NCI-H2196 treated with DMSO at 0.1 percent for 48 hours (cell line): ENCODE measurements around the gene MIA.
"Not testable (repeated sequence)": the region's sequence is repeated elsewhere in the genome, so short reads cannot be mapped to it uniquely, and the experiment has no call there.

Source experiments
- DNase-seq: peaks from one replicate; lab custom pipeline; 2025; ENCODE audit not compliant: unreplicated experiment; lab: John Stamatoyannopoulos, UW

Gene MIA

GRCh38 chr19:40777937-40778705, 2.8 kb downstream of the MIA start, which contains the start of gene RAB4B:
TSS of gene RAB4B (plus strand) at chr19:40778247. CDS start at chr19:40778376, 129 bp downstream.
- DNase-seq = peak; percentile 99

DNA sequence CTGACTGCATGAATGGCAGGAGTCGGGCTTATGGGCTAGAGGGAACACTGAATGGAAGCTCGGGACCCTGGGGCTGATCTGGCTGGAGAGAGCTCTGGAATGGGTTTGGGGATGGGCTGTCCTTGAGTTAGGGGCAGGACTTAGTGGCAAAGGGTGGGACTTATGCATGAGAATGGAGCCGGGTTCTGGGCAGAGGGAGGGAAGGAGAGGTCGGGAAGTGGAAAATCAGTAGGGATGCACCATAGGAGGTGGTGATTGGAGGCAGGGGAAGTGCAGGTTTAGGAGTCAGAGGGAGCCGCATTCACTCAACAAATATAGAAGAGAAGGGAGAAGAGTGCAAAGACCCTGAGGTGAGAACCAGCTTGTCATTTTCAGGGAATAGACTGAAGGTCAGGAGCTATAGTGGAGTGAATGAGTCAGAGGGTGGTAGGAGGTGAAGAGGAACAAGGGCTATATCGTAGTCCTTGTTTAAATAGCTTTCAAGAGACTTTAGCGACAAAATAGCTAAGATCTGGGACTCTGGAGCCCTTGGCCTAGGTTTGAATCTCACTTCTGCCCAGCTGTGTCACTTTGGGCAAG, 3.5 kb downstream of the MIA start:
- DNase-seq = no peak

GRCh38 chr19:40780582-40780981, 5.3 kb downstream of the MIA start:
- no peak for DNase-seq

GRCh38 chr19:40781140-40781539, 5.8 kb downstream of the MIA start:
- DNase-seq = no peak

DNA sequence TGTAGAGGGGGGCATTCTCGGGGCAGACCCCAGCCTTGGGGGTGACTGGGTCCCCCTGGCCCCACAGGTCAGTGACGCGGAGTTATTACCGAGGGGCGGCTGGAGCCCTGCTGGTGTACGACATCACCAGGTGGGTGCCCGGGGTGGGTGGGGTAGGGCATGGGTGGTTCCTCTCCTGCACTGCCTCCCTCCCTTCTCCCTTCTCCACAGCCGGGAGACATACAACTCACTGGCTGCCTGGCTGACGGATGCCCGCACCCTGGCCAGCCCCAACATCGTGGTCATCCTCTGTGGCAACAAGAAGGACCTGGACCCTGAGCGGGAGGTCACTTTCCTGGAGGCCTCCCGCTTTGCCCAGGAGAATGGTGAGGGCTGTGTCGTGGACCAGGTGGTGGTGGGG, 8.4 kb downstream of the MIA start:
- no peak for DNase-seq

- DNase-seq = not testable (repeated sequence)
These were observed 8.8 kb downstream of the MIA start for GRCh38 chr19:40784146-40784545.

- no peak for DNase-seq
These were observed 10.2 kb downstream of the MIA start for GRCh38 chr19:40785526-40785925.

DNA sequence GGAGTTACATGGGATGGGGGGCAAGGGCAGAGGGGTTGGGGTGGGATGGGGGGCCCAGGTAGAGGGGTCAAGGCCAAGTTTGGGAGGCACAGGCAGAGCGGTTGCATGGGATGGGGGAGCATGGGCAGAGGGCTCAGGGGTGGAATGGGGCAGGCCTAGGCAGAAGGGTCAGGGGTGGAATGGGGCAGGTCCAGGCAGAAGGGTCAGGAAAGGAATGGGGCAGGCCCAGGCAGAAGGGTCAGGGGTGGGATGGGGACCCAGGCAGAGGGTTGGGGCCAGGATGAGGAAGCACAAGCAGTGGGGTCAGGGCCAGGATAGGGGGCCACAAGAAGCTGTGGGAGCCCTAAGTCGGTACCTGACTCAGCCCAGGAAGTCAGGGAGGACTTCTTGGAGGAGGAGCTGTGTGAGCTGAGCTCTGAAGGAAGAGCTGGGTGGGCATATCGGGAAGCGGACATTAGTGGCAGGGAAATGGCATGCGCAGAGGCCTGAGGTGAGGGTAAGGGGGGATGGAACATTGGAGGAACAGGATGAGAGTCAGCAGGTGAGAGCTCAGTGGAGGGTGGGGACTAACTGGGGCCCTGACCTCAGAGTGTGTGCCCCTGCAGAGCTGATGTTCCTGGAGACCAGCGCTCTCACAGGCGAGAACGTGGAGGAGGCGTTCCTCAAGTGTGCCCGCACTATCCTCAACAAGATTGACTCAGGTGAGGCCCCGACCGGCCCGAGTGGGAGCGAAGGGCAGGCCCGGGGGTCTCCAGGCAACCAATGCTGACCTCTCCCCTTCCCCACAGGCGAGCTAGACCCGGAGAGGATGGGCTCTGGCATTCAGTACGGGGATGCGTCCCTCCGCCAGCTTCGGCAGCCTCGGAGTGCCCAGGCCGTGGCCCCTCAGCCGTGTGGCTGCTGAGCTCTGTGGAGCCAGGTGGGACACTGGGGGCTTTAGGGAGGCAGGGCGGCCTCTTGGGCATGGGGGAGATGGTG, 11.0 kb downstream of the MIA start:
- no peak for DNase-seq

DNA sequence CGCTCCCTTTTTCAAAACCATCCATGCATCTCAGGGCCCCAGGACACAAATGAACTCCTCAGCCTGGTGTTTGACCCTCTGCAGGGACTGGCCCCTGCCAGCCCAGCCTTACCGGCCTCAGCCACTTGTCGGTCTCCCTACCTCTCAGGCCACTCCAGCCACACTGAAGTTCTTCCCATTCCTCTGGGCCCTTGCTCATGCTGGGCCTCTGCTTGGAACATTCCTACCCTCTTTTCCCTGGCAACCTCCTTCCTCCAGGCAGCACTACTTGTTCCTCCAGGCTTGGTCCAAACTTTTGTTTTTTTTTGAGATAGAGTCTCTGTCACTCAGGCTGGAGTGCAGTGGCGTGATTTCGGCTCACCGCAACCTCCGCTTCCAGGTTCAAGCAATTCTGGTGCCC, 16.0 kb downstream of the MIA start:
- DNase-seq = no peak

DNA sequence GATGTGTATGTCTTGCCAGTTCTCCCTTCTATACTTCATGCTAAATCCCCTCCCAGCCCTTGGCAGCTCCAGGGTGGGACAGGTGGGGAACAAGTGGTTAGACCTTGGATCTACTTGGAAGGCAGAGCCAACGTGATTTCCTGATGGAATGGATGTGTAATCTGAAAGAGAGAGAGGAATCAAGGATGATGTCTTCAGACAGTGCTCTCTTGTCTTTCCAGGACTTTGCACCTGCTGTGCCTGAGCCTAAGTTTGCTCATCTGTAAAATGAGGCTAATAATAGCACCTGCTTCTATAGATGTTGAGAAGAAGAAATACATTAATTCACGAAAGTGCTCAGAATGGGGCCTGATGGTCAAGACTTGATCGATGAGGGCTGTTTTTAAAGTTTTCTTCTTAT, 16.7 kb downstream of the MIA start:
- DNase-seq = no peak

DNA sequence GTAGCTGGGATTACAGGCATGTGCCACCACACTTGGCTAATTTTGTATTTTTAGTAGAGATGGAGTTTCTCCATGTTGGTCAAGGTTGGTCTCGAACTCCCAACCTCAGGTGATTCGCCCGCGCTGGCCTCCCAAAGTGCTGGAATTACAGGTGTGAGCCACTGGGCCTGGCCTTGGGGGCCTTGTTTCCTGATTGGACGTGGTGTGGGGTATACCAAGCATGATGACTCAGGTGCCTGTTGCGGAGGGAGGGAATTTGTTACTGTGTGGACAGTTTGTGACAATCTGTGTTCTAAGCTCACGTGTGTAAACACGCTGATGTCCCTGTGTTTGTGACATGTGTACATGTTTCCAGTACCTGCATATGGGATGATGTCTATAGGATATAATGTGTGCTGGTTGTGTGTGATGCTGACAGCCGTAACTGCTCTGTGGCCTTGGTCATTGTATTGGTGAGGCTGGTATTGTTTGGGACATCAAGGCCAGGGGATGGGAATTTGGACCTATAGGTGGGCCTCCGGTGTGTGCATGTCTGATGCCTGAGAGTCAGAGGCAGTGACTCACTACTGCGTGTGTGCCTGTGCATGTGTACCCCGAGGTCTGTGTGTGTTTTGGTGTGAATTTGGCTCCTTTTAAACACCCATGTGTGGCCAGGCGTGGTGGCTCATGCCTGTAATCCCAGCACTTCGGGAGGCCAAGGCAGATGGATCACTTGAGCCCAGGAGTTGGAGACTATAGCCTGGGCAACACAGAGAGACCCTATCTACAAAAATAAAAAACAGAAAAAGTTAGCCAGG, 22.0 kb downstream of the MIA start:
- no peak for DNase-seq

DNA sequence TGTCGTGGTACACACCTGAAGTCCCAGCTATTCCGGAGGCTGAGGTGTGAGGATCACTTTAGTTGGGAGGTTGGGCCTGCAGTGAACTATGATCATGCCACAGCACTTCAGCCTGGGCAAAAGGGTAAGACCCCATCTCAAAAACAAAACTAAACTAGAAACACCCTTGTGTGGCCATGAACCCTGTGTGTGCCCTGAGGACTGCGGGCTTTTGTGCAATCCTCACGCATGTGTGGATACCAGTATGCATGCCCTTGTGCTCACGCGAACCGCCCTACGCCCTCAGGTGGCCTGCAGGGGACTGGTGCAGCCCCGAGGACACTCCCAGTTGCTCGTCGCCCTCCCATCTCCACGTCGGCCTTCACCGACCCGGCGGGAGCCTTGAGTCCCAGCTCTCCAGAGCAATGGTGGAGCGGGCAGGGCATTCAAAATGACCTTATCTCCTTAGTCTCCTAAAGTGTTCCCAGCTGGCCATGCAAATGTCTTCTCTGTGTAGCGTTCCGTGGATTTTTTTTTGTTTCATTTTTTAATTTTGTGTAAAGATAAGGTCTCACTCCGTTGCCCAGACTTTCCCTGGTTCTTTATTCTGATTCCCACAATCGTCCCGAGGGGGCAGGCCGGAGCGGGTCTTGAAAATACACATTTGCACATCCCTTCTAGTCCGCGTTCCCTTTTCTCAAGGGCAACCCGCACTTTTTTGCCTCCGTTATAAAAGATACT, 22.8 kb downstream of the MIA start:
- peak; percentile 31 for DNase-seq

DNA sequence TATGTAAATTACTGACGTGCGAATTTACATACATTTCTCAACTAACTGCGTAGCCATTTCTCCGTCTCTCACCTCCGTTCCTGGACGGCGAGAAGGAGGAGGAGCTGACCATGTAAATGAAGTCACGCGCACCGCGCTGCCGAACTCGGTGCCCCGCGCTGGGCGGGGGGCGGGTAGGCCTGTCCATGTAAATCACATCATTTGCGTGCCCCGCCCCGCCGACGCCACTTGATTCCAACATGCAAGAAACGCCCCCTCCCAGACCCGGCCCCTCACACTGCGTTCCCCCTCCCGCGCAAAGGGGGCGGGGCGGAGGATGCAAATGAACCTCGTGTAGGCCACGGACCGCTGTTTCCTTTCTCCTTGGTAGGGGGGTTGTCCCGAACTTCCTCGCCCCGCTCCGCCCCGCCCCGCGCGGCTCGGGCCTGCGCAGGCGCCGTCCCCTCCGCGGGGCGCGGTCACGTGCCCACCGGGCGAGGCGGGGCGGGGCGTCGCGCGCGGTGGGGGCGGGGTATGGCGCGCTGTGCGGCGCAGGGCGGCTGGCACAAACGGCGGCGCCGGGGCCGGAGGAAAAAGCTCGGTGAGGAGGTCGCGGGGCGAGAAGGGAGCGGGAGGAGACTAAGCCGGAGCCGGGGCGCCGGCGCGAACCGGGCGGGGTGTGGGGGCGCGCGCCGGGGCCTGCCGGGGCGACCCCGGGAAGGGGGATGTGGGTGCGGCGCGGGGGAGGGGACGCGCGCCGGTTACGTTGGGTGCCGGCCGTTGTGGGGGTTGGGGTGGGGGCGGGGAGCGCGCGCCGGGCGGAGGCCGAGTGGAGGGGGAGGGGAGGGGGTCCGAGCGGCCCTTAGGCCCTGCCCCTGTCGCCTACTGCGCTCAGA, 23.6 kb downstream of the MIA start, which contains the start of gene EGLN2:
Gene EGLN2 (plus strand): TSS at position 509 of the 875 bp plus-strand sequence. CDS start 1,382 bp downstream, outside the sequence.
- peak; percentile 97 for DNase-seq

DNA sequence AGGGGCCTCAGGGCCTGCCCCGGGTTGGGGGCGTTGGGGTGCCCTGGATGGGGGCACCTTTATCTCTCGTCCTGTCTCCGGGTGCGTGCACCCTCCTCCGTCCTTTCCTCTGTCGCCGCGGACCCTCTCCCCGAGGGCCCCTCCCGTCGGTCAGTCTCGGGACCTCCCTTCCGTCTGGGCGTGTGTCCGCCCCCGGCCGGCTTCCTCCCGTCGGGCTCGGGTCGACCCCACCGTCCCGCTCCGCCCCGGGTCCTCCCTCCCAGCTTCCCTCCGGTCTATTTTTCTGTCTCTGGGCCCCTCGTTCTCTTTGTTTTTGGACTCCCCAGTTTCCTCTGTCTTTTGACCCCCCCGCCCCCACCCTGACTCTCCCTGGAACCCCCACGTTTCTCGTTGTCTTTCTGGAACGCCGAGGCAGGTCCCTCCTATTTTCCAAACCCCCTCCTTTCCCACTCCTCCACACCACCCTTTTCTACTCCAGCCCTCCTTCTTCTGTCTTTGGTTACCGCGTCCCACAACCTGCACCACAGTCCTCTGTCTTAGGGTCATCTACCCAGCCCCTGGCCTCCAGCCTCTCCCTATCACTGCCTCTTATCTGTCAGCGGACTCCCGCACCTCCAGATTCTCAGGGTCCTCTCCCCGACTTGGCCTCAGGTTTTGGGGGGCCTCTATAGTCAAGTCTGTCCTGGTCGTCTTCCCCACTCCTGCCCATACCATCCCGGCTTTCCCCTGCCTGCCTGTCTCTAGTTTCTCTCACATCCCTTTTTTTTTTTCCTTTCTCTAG, 24.4 kb downstream of the MIA start:
- DNase-seq = no peak

DNA sequence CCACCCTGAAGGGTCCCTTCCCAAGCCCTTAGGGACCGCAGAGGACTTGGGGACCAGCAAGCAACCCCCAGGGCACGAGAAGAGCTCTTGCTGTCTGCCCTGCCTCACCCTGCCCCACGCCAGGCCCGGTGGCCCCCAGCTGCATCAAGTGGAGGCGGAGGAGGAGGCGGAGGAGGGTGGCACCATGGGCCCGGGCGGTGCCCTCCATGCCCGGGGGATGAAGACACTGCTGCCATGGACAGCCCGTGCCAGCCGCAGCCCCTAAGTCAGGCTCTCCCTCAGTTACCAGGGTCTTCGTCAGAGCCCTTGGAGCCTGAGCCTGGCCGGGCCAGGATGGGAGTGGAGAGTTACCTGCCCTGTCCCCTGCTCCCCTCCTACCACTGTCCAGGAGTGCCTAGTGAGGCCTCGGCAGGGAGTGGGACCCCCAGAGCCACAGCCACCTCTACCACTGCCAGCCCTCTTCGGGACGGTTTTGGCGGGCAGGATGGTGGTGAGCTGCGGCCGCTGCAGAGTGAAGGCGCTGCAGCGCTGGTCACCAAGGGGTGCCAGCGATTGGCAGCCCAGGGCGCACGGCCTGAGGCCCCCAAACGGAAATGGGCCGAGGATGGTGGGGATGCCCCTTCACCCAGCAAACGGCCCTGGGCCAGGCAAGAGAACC, 25.1 kb downstream of the MIA start:
- no peak for DNase-seq

GRCh38 chr19:40800997-40801377, 25.7 kb downstream of the MIA start:
- DNase-seq = no peak

GRCh38 chr19:40801426-40802299, 26.3 kb downstream of the MIA start:
- DNase-seq = no peak
